ENCODE measurements around the gene ARHGAP44. TPM values are rescaled to one million over a fixed set of nuclear protein-coding genes. Genes with fewer than 3 reads are reported as not detected.
"Not testable (repeated sequence)": the region's sequence is repeated elsewhere in the genome, so short reads cannot be mapped to it uniquely, and the experiment has no call there.

ARHGAP44 gene
- total RNA-seq, 1 donor from 2014 or later = 0.39 TPM

DNA sequence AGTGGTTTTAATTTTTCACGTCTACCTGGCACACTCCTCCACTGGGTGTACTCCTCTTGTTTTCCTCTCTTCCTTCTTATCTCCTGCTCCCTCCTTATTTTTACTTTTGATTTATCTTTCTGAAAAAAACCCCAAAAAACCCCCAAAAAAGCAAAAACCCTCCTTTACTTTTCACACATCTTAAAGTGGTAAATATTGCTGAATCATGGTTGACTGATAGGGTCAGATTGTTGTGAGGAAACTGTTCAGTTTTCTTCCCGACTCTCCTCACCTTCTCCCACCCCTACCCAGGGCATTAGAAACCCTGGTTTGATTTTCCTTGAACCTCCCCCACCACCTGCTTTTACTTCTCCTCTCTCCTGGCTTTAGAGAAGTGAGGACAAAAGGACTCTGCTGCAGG lies 25.4 kb downstream of the ARHGAP44 start:
- no peak for DNase-seq (ENCODE audit: low read depth in 2 of 2)

DNA sequence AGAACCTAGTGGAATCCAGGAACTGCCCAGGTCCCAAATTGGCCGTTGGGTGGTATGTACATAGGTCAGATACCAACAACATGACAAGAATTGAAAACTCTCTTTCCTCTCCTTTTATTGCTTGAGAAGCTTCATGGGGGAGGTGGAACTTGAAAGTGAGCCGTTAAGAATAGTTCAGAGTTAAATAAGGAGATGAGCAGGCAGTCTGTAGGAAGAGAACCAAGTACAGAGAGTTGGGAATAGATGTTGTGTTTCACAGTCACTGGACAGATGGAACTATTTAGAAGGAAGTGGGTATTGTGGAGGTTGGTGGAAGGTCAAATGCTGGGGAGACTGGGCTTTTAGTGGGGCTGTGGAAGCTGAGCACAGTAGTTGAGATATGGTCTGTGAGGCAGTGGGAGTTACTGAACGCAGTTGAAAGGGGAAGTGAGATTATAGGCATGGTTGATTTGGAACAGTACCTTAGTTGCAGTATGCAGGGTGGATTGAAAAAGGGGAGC lies 26.4 kb downstream of the ARHGAP44 start:
- DNase-seq (ENCODE audit: low read depth in 2 of 2) = no peak

DNA sequence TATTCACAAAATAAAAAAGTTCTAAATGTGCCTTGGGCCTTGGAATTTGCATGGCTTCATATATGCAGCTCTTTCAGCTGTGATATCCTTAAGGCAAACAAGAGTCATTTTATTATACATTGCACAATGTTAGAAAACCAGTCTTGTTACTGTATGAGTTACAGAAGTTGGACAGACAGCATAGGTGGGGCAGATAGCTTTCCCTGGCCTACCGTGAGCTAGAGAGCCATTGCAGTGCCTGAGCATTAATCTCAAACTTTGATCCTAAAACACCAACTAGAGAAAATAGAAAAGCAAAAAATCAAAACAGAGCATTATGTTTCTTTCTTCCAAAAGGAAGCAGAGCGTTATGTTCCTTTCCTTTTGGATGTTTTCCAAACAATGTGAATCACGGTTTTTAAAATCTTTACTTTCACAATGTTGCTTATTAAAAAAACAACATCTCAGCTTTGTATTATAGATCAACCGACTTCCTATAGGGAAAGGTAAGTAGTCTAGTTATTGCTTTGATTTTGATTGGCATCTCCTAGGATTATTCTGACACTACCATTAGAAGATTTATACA lies 32.2 kb downstream of the ARHGAP44 start:
- peak in 1 of 2 donors; percentile 0 for DNase-seq (ENCODE audit: low read depth in 2 of 2)

DNA sequence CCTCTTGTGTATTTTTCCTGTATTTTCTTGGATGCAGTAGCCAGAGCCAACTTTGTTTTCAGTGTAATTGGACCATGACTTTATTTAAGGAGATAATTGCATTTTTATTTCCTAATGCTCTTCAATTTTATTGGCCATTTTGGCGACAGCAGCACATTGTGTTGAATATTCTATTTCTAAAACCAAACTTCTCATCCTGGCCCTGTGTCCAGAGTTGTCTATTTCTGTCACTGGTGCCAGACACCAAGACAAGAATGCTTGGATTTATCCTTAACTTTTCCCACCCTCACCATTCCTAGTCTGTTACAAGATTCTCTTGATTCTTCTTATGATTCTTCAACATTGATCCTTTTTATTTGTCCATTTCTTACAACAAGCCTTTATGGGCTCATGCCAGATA lies 37.1 kb downstream of the ARHGAP44 start:
- no peak for DNase-seq (ENCODE audit: low read depth in 2 of 2)

DNA sequence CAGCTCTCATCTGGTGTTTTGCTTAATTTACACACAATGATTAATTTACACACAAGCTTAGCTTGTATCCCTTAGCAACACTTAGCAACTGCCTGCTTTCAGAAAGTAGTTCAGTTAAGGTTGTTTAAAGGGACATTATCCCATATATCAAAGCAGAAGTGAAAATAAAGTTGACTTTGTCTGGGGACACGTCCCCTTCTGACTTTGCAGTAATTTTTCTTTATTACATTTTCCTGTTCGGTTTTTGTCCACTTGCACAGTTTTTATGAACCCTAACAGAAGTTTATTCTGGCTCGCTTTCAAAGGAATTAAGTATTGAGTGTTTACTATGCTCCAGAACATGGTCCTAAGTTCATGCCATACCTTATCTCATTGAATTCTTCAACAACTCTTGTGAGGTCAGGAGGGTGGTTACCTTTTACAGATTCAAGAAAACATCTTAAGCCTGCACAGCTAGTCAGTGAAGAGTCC lies 41.5 kb downstream of the ARHGAP44 start:
- no peak for DNase-seq (ENCODE audit: low read depth in 2 of 2)

DNA sequence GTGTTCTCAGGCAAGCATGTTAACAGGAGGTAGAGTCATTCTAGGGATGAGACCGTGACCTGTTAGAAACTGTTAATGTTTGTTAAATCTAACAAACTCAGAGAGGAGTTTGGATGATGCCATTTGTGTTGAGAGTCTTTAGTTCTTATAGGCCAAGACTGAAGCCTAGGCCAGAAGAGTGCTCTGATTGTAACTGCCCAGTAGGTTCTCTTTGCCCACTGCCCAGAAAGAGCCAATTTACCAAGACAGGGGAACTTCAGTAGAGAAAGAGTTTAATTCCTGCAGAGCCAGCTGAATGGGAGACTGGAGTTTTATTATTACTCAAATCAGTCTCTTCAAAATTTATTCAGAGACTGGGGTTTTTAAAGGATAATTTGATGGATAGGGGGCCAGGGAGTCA lies 42.5 kb downstream of the ARHGAP44 start:
- DNase-seq (ENCODE audit: low read depth in 2 of 2) = no peak

DNA sequence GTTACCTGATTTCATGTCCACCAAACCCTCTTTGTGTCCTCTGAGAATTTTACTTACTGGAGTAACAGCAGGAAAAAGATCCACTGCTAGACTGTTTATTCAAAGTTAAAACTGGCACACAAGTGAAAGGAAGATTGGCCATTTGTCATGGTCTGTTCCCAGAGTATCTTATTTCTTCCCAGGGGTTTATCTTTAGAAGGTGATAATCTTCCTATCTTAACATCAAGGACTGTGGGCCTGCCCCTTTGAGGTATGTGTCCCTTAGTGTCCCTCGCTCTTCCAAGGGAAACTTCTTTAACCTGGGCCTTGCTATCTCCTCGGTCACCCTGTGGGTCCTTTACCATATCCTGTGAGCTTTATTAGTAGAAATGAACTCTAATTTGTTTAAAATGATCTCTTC lies 49.7 kb downstream of the ARHGAP44 start:
- no peak for DNase-seq (ENCODE audit: low read depth in 2 of 2)

DNA sequence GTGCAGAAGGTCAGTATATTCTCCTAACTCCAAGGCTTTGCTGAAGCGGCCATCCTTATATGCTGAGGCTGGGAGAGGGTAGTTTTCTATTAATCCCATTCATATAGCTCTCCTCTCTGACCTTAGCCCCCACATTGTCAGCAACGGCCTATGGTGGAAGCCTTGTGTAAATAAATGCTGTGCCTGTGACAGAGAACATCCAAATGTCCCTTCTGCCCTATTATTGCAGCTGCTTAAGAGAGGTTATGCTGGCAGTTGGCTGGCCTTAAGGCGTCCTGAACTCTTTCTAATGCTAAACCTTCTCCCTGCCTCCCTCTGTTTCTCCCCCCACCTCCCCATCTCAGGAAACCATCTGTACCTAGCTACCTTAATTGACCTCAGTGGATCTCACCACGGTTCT lies 53.6 kb downstream of the ARHGAP44 start:
- DNase-seq (ENCODE audit: low read depth in 2 of 2) = no peak

DNA sequence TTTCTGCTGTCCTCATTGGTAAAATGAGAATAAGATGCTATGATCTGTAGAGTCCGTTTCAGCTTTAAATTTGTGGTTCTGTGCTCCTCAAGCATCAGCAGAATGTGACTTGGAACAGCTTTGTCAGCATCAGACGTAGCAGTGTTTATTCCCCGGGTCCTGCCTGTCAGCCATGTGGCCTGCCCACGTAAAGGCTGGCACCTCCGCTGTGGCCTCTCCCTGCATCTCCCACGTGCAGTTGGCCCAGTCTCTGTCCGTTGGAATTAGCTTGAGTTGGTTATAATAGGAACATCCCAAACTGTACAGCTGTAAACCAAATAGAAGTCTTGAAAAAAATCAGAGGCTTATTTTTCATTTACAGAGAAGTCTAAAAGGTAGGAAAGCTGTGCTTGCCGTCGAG lies 61.7 kb downstream of the ARHGAP44 start:
- DNase-seq (ENCODE audit: low read depth in 2 of 2) = no peak

DNA sequence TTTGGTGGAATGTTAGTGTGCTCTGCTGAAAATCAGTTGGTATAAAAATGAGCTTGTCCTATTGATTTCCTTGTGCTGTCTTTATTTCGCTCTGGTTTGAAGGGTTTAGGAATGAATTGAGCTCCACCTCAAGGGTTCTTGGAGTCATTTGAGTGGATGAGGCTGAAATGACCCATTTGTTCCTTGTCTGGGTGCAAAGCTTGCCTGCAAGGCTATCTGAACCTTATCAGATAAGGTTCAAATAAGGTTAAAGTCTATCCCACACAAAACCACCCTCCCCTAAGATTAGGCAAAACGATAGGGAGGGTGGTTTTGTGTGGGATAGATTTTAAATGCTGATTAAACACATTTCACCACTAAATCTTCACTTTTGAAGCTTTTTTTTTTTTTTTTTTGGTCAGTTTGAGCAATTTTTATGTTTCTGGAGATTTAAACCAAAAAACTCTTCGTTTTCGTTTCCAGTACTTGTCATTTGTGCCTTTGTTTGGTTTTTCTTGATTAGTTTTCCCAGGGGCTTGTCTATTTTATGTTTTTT lies 62.7 kb downstream of the ARHGAP44 start:
- DNase-seq (ENCODE audit: low read depth in 2 of 2) = no peak

DNA sequence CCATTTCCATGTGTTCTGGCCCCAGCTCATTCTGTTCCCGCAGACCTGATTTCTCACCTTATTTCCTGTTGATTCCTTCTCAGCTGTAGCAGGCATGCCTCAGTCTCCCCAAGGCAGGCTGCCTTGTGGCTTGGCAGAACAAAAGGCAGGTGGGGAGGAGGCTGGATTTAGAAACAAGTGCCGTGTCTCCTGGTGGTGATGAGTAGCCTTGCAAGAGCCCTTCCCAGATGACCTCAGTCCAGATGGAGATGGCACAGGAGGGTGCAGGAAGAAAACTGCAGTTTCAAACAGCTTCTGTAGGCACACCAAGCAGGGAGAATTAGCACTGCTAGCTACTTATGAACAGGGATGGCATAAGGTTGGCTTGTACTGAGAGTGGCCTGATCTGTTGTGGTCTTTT lies 64.6 kb downstream of the ARHGAP44 start:
- DNase-seq (ENCODE audit: low read depth in 2 of 2) = no peak

DNA sequence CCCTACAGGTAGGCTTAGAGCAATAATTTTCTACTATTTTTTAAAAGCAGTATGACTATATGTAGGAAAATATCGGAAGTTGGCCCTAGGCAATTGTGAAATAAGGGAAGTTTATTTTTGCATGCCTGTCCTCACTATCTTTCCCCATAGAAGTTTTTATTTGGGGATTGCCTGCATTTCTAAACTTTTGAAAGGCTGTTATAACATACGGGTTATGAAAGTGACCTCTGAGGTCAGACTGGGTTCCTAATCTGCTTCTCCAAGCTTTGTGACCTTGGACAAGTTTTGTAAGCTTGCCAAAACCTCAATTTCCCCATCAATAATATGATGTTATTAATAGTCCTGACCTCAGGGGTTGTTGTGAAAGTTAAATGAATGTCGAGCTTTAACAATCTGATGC lies 67.1 kb downstream of the ARHGAP44 start:
- peak in 1 of 2 donors; percentile 9 for DNase-seq (ENCODE audit: low read depth in 2 of 2)

DNA sequence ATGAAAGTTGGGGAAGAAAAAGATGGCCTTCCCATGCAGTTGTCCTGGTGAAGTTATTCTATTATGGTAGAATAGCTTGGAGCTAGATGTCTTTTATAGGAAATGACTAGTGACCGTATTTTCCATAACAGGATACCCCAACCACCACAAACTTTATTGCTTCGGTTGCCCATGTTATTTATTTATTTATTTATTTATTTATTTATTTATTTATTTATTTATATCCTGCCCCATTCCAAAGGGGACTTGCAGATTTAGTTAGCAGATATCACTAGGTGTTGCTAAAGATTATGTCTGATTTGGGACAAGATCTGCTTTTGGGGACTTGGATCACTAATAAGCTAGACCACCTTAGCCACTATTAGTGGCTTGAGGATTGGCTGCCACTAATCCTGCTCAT lies 68.3 kb downstream of the ARHGAP44 start:
- no peak for DNase-seq (ENCODE audit: low read depth in 2 of 2)

DNA sequence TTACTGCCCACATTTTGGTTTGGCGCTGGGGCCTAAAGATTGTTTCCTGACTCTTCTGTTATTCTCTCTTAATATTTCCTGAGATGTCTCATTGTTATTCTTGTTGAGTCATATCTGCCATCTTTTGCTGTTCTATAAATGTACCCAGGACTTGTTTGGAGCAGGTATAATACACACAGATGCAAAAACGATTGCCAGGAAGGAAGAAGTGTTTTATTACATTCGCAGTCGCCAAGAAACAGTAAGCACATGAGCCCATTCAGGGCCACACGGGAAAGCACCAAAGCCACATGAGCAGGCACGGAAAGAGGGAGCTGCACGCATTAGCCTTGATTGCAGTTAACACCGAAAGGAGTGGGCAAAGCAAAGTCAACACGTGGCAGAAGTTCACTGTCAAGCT lies 70.2 kb downstream of the ARHGAP44 start:
- peak; percentile 1 to 28 for DNase-seq (ENCODE audit: low read depth in 2 of 2)

DNA sequence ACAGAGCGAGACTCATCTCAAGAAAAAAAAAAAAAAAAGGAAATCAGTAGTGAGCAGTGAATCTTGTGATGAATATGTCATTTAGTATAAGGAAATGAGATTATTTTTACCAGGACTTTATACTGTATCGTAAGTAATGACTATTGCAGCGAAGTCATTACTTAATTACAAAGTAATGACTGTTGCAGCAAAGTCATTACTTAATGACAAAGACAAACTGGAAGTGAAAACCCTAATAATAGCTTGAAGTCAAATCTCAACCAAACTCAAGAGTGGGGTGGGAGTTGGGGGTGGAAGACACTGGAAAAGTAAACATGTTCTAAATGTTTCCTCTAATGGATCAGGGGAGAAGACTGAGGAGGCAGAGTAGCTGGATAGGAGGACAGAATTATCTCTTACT lies 76.5 kb downstream of the ARHGAP44 start:
- no peak for DNase-seq (ENCODE audit: low read depth in 2 of 2)

DNA sequence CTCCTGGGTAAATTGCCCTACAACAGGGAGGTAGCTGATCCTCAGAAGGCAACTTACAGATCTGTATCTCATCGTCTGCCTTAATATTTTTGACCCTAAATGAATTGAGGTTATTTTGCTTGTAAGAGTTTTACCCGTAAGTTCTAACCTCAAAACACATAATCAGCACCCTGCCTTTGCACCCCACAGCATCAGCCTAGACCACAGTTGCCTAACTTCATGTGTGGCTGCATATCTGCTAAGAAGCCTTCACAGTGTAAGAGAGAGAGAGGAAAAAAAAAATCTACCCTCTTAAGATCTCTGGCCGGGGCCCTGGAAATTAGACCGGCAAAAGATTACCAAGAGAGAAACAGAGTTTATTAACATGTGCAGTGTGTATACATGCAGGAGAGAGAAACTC lies 76.9 kb downstream of the ARHGAP44 start:
- DNase-seq (ENCODE audit: low read depth in 2 of 2) = no peak

DNA sequence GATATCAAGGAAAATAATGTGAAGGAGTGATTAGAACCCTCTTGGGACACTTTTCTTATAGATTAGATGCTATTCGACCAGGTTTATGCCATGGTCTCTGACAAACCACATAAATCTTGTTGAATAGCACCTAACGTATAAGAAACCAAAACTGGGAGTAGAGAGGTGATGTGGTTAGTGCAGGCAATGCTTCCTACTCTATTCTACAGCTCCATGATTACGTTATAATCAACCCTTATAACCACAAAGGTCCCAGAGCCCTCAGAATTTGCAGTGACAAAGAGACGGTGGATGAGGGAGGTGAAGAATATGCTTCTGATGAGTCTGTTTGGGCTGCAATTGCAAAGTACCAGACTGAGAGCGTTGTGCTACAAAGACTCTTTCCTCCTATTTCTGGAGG lies 78.4 kb downstream of the ARHGAP44 start:
- DNase-seq (ENCODE audit: low read depth in 2 of 2) = no peak

DNA sequence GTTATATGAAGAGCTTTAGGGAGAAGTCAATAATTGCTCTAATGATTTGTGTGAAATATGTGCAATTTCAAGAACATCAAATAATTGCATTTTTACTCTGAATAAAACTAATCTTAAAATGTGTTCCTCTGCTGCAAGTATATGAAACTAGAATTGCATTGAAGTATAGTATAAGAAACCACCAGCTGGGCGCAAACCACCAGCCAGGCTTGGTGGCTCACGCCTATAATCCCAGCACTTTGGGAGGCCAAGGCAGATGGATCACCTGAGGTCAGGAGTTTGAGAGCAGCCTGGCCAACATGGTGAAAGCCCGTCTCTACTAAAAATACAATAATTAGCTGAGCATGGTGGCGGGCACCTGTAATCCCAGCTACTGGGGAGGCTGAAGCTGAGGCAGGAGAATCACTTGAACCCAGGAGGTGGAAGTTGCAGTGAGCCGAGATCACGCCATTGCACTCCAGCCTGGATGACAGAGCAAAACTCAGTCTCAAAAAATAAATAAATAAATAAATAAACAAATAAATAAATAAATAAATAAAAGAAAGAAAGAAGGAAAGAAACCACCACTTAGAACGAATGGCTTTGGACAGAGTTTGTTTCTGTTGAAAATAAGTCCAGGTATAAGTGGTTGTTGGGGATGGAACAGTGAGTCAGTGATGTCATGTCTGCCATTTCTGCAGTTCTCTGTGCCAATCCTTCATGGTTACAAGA lies 84.3 kb downstream of the ARHGAP44 start:
- DNase-seq (ENCODE audit: low read depth in 2 of 2) = not testable (repeated sequence)

DNA sequence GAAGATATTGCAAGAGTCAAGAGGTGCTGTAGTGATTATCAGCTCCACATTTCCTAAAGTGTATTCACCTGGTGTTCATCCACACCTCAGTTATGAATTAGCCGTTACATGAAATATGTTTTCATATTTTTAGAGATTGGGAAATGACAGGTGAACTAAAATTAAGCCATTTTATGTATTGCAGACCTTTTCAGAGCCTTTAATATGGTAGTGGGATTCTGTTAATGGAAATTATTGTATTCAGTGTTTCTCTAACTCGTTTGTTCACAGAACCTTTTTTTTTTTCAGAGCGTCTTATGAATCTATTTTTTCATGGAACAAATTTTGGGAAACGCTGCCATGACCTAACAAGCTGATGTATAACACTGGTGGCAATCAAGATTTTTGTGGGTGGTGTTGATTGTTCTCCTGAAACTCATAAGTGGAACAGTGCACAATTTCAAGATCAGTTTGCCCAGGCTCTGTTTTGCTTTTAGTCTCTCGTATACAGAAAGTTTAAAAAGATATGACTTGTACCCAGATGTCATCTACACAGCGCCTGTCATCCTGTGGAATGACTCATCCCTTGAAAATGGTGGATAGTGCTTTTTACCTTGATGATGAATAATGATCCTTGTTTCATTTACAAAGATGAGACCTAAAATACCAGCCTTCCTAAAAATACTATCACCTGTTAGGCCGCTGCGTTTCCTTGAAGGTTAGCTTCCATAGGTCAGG lies 88.8 kb downstream of the ARHGAP44 start:
- DNase-seq (ENCODE audit: low read depth in 2 of 2) = no peak

DNA sequence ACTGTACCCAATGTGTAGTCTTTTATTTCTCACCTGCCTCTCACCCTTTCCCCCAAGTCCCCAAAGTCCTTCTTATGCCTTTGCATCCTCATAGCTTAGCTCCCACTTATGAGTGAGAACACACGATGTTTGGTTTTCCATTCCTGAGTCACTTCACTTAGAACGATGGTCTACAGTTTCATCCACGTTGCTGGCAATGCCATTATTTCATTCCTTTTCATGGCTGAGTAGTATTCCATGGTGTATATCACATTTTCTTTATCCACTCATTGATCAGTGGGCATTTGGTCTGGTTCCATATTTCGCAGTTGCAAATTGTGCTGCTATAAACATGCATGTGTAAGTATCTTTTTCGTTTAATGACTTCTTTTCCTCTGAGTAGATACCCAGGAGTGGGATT lies 89.8 kb downstream of the ARHGAP44 start:
- DNase-seq (ENCODE audit: low read depth in 2 of 2) = not testable (repeated sequence)

DNA sequence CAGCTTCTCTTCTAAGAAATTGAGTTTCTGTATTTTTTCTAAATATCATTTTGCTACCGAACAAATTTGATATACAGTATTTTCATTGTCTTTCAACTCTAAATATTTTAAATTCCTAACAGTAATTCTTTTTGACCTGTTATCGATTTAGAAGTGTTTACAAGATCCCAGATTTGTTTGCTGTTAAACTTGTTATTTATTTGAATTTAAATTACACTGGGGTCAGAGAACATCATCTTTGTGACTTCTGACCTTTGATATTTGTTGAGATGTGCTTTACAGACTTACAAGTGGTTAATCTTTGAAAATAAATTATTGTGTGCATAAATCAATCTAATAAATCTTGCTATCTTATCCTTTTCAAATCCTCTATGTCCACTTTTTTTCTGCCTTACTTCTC lies 94.2 kb downstream of the ARHGAP44 start:
- DNase-seq (ENCODE audit: low read depth in 2 of 2) = no peak

DNA sequence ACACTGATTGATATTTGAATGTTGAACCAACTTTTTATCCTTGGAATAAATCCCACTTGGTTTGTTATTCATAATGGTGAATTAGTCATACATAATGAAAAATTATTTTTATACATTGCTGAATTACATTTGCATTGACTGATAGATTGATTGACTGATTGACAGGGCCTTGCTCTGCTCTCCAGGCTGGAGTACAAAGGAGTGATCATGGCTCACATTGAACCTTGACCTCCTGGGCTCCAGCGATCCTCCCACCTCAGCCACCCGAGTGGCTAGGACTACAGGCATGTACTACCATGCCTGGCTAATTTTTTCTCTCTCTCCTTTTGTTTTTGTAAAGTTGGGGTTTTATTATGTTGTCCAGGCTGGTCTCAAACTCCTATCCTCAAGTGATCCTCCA lies 97.8 kb downstream of the ARHGAP44 start:
- no peak for DNase-seq (ENCODE audit: low read depth in 2 of 2)
